NT2/D1 (cell line): Measurements from ENCODE around the gene CEP70.

Experiments used
- YY1 ChIP-seq: IDR thresholded peaks from 2 replicates; pipeline ENCODE4 v1.6.1; 2011; ENCODE audit not compliant: insufficient read length, insufficient read depth
- ZNF274 ChIP-seq: IDR thresholded peaks from 2 replicates; pipeline ENCODE4 v1.6.1; 2011; ENCODE audit warnings: mild to moderate bottlenecking, low read depth, low read length

DNA sequence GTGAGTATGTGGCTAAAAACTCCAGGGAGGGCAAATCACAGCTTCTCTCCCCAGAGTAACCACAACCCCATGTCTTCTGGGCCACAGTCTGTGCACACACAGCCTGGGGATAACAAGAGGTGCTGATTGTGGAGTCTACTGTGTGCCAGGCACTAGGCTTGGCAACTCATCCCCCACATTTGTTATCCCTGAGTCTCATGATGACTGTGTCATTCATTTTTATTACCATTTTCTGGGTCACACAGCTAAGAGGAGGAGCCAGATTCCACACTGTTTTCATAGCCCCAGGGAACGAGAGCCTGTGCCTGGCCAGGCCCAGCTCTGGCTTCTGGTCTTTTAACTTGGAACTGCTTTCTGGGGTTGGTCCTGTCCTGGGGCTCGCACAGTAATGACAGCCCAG lies 125.2 kb downstream of the CEP70 start:
- TF ChIP-seq ZNF274, result no peak
- no peak for TF ChIP-seq YY1
